Measurements from ENCODE around the gene SLC19A1.

DNA sequence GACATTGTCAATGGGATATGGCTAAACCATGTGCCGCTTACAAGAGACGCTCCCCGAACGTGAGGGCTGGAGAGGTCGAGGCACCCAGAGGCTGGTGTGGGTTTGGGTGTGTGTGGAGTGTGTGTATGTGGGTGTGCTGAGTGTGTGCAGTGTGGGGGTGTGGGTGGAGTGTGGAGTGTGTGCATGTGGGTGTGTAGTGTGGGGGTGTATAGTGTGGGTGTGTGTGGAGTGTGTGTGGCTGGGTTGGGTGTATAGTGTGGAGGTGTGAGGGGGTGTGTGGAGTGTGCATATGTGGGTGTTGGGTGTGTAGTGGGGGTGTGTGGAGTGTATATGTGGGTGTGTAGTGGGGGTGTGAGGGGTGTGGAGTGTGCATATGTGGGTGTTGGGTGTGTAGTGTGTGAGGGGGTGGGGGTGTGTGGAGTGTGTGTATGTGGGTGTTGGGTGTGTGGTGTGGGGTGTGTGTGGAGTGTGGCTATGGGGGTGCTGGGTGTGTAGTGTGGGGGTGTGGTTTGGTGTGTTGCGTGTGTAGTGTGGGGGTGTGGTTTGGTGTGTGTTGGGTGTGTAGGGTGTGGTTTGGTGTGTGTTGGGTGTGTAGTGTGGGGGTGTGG lies 42.2 kb downstream of the SLC19A1 start:
- TF ChIP-seq, protein P1, sequence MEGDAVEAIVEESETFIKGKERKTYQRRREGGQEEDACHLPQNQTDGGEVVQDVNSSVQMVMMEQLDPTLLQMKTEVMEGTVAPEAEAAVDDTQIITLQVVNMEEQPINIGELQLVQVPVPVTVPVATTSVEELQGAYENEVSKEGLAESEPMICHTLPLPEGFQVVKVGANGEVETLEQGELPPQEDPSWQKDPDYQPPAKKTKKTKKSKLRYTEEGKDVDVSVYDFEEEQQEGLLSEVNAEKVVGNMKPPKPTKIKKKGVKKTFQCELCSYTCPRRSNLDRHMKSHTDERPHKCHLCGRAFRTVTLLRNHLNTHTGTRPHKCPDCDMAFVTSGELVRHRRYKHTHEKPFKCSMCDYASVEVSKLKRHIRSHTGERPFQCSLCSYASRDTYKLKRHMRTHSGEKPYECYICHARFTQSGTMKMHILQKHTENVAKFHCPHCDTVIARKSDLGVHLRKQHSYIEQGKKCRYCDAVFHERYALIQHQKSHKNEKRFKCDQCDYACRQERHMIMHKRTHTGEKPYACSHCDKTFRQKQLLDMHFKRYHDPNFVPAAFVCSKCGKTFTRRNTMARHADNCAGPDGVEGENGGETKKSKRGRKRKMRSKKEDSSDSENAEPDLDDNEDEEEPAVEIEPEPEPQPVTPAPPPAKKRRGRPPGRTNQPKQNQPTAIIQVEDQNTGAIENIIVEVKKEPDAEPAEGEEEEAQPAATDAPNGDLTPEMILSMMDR (conservative IDR thresholded peaks at IDR 0.05): no peak
- no peak for TF ChIP-seq ZFX (IDR thresholded peaks at IDR 0.05)

All from C4-2B (cell line).